Endodermal cell (in vitro differentiated cells): Measurements from ENCODE around the gene EFCAB14. TPM values are rescaled to one million over a fixed set of nuclear protein-coding genes. Genes with fewer than 3 reads are reported as not detected.
"Not testable (repeated sequence)": the region's sequence is repeated elsewhere in the genome, so short reads cannot be mapped to it uniquely, and the experiment has no call there.

ENCODE experiments used
- DNase-seq: peaks from one replicate; pipeline ENCODE4 v3.0.0-alpha.2; 2017
- H3K27ac ChIP-seq: 2 replicates; pipeline ENCODE4 v1.5.1; 2013; ENCODE audit warnings: mild to moderate bottlenecking, low read depth, low read length, moderate library complexity
- H3K27me3 ChIP-seq: 2 replicates; pipeline ENCODE4 v1.6.1; 2013; ENCODE audit warnings: mild to moderate bottlenecking, low read length, moderate library complexity; ENCODE audit not compliant: insufficient read depth, control insufficient read depth, poor library complexity, severe bottlenecking
- H3K36me3 ChIP-seq: 2 replicates; pipeline ENCODE4 v1.7.0; 2013; ENCODE audit warnings: mild to moderate bottlenecking, low read length, moderate library complexity; ENCODE audit not compliant: control insufficient read depth, insufficient read depth
- H3K4me1 ChIP-seq: one replicate; pipeline ENCODE4 v1.7.0; 2013; ENCODE audit warnings: low read length; ENCODE audit not compliant: control insufficient read depth, insufficient read depth
- H3K4me3 ChIP-seq: 2 replicates; pipeline ENCODE4 v1.5.1; 2013; ENCODE audit warnings: mild to moderate bottlenecking, low read length, moderate library complexity
- H3K9ac ChIP-seq: 2 replicates; pipeline ENCODE4 v1.6.1; 2013; ENCODE audit warnings: mild to moderate bottlenecking, low read length, moderate library complexity; ENCODE audit not compliant: poor library complexity, severe bottlenecking; ENCODE audit errors: extremely low read depth
- H3K9me3 ChIP-seq: 2 replicates; pipeline ENCODE4 v1.6.1; 2013; ENCODE audit warnings: mild to moderate bottlenecking, low read length, moderate library complexity; ENCODE audit not compliant: control insufficient read depth
- H3K27ac Mint-ChIP-seq: 2 replicates; pipeline ENCODE4 v1.8.0; 2020; ENCODE audit warnings: mixed read lengths
- H3K27me3 Mint-ChIP-seq: 2 replicates; pipeline ENCODE4 v1.8.0; 2021; ENCODE audit warnings: mild to moderate bottlenecking, mixed read lengths; ENCODE audit not compliant: insufficient read depth
- H3K36me3 Mint-ChIP-seq: 2 replicates; pipeline ENCODE4 v1.8.0; 2020; ENCODE audit warnings: low read depth, mixed read lengths
- H3K4me1 Mint-ChIP-seq: 2 replicates; pipeline ENCODE4 v1.8.0; 2020; ENCODE audit warnings: mixed read lengths
- H3K4me3 Mint-ChIP-seq: 2 replicates; pipeline ENCODE4 v1.8.0; 2020; ENCODE audit warnings: mild to moderate bottlenecking, moderate library complexity, mixed read lengths
- H3K9me3 Mint-ChIP-seq: 2 replicates; pipeline ENCODE4 v1.8.0; 2020; ENCODE audit warnings: mild to moderate bottlenecking, mixed read lengths
- CTCF ChIP-seq: fragments of 200-600 bp; sonication (generic); conservative IDR thresholded peaks from 2 replicates; pipeline ENCODE4 v1.5.0; 2021; ENCODE audit warnings: antibody characterized with exemption, mild to moderate bottlenecking
- WGBS, 2 experiments: methylation state at CpG; one replicate each; pipeline versions ENCODE4 v1.1.5 to v1.1.7; 2013; ENCODE audit warnings: missing lambda C conversion rate in 2 of 2, mixed read lengths in 1 of 2; ENCODE audit not compliant: insufficient coverage in 1 of 2, insufficient read length in 1 of 2; 5-methylcytosine and 5-hydroxymethylcytosine counted together
- total RNA-seq, 2 donors: library from RNA; stranded (reverse); fragmentation: NEBNext Ultra II Directional in 1 of 2; extraction: Animal tissue kit (Norgen Biotek cat#: 25700) in 1 of 2; gene quantifications; 2 replicates in 1 of 2; 3 replicates in 1 of 2; pipeline ENCODE4 v1.2.1, GENCODE V29; 2021

The EFCAB14 gene
- total RNA-seq, 2 donors from 2014 or later = 82.7 to 83.4 TPM

- no peak overlapping the region for H3K9ac ChIP-seq
- H3K4me3 Mint-ChIP-seq = no peak overlapping the region
- peak; percentile 68 for TF ChIP-seq CTCF
- H3K27ac ChIP-seq = no peak overlapping the region
- H3K27me3 ChIP-seq = peaks cover 27% of the 10 kb centered on the region
- DNase-seq = peak; percentile 85
- H3K36me3 ChIP-seq = no peaks in the 10 kb centered on the region
- H3K27ac Mint-ChIP-seq = no peak overlapping the region
- no peaks in the 10 kb centered on the region for H3K4me1 Mint-ChIP-seq
- no peaks in the 10 kb centered on the region for H3K9me3 ChIP-seq
- H3K27me3 Mint-ChIP-seq = peaks cover 35% of the 10 kb centered on the region
- WGBS, 2 experiments = 8 to 9% methylated on average over 2 to 3 of the region's 3 CpGs
- no peaks in the 10 kb centered on the region for H3K36me3 Mint-ChIP-seq
- H3K4me3 ChIP-seq = no peak overlapping the region
- H3K4me1 ChIP-seq = no peaks in the 10 kb centered on the region
- H3K9me3 Mint-ChIP-seq = peaks cover 17% of the 10 kb centered on the region
Measured at GRCh38 chr1:46735708-46736324, 16.9 kb upstream of the EFCAB14 start.

DNA sequence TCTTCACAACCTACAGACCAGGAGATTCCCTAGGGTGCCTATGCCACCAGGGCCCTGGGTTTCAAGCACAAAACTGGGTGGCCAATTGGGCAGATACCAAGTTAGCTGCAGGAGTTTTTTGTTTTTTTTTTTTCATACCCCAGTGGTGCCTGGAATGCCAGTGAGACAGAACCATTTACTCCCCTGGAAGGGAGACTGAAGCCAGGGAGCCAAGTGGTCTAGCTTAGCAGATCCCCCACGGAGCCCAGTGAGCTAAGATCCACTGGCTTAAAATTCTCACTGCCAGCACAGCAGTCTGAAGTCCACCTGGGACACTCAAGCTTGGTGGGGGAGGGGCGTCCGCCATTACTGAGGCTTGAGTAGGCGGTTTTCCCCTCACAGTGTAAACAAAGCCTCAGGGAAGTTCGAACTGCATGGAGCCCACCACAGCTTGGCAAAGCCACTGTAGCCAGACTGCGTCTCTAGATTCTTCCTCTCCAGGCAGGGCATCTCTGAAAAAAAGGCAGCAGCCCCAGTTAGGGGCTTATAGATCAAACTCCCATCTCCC lies 9.5 kb upstream of the EFCAB14 start:
- peaks cover 16% of the 10 kb centered on the region for H3K9me3 ChIP-seq
- Mint-ChIP-seq H3K27ac (peak overlapping the region; percentile 36), H3K27me3 (peaks cover 43% of the 10 kb centered on the region), H3K9me3 (peaks cover 27% of the 10 kb centered on the region), H3K4me1 (peaks cover 24% of the 10 kb centered on the region)
- H3K27ac ChIP-seq, H3K36me3 Mint-ChIP-seq, H3K4me3 ChIP-seq, H3K36me3 ChIP-seq, H3K4me1 ChIP-seq, H3K9ac ChIP-seq, H3K27me3 ChIP-seq, H3K4me3 Mint-ChIP-seq: not testable (repeated sequence)
- peak; percentile 67 for DNase-seq
- 58 to 66% methylated on average over 4 to 6 of the region's 6 CpGs for WGBS, 2 experiments

DNA sequence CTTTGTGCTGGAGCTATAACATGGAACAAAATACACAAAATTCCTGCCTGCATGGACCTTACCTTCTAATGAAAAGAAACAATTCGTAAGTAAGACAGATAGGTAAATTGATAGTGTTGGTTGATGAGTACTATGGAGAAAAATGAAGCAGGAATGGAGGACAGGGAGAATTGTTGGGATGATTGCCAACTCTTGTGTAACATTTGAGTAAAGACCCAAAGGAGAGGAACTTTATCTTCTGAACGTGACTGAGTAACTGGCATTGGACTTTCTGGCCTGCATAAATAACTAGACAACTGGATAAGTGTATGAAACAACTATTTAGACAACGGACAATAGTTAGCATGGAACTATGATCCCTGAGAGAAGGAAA lies 6.8 kb upstream of the EFCAB14 start:
- Histone ChIP-seq H3K9me3 (peaks cover 16% of the 10 kb centered on the region), H3K27me3 (no peaks in the 10 kb centered on the region), H3K4me1 (peaks cover 12% of the 10 kb centered on the region), H3K9ac (no peak overlapping the region), H3K36me3 (no peaks in the 10 kb centered on the region), H3K27ac (no peak overlapping the region), H3K4me3 (no peak overlapping the region)
- Mint-ChIP-seq H3K4me1 (peaks cover 35% of the 10 kb centered on the region), H3K36me3 (no peaks in the 10 kb centered on the region), H3K27me3 (peaks cover 19% of the 10 kb centered on the region), H3K4me3 (no peak overlapping the region), H3K9me3 (peaks cover 12% of the 10 kb centered on the region), H3K27ac (no peak overlapping the region)
- WGBS, 2 experiments = 90 to 98% methylated on average over 3 of the region's 3 CpGs
- no peak for DNase-seq
- no peak for TF ChIP-seq CTCF
